C4-2B (cell line): ENCODE measurements around the gene GRIK2.

Source experiments
- ZFX ChIP-seq: fragments of 450-650 bp; IDR thresholded peaks from 2 replicates; pipeline ENCODE4 v1.6.1; 2017
- TF ChIP-seq, protein P1 (sequence below): fragments of 450-650 bp; conservative IDR thresholded peaks from 2 replicates; pipeline ENCODE4 v1.5.1; 2017; ENCODE audit warnings: mild to moderate bottlenecking

DNA sequence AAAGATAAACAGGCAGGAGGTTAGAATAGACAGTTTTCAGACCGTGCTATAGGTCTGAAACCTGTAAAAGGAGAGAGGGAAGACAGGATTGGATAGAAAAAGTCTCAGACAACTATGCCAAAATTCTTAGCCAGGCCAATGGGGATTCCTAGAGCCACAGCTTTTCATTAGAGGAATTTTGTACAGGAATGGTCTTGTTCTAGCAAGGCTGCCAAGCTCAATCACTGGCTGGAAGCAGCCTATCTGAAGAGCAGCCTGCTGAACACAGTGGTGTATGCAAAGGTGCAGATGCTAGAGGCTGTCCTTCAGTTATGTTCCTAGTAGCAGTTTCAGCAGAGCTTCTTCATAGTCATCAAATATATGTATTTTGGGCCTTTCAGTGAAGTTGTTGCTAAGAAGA lies 313.1 kb downstream of the GRIK2 start:
- TF ChIP-seq, protein P1, sequence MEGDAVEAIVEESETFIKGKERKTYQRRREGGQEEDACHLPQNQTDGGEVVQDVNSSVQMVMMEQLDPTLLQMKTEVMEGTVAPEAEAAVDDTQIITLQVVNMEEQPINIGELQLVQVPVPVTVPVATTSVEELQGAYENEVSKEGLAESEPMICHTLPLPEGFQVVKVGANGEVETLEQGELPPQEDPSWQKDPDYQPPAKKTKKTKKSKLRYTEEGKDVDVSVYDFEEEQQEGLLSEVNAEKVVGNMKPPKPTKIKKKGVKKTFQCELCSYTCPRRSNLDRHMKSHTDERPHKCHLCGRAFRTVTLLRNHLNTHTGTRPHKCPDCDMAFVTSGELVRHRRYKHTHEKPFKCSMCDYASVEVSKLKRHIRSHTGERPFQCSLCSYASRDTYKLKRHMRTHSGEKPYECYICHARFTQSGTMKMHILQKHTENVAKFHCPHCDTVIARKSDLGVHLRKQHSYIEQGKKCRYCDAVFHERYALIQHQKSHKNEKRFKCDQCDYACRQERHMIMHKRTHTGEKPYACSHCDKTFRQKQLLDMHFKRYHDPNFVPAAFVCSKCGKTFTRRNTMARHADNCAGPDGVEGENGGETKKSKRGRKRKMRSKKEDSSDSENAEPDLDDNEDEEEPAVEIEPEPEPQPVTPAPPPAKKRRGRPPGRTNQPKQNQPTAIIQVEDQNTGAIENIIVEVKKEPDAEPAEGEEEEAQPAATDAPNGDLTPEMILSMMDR = no peak
- no peak for TF ChIP-seq ZFX
